ENCODE results near the gene HAO2. TPM values are rescaled to one million over a fixed set of nuclear protein-coding genes. Genes with fewer than 3 reads are reported as not detected.
A peak's percentile ranks its signal among the peaks of the same experiment; 100 is the strongest.

Gene HAO2
- total and polyA plus RNA-seq, 8 donors, result 0.11 to 0.76 (median 0.35) TPM; not detected in 2

DNA sequence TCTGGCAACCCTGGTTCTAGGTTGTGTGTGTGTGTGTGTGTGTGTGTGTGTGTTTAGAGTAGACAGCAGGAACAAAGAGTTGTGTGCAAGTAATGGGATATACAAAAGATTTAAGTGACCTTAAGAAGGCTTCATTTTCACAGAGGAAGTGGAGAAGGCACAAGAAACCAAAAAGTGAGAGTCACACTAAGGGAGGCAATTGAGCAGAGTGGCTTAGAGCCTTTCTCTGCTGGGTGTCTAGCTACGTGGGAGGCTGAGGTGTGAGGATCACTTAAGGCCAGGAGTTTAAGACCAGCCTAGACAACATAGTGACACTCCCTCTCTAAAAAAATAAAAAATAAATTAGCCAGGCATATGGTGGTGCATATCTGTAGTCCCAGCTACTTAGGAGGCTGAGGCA lies 44.4 kb upstream of the HAO2 start:
- no peaks in the 10 kb centered on the region for H3K9me3 ChIP-seq
- no peak for ATAC-seq
- H3K4me3 ChIP-seq, result no peak overlapping the region
- H3K27me3 ChIP-seq, result peaks cover 0 to 22% of the 10 kb centered on the region in 2 donors
- TF ChIP-seq, protein P1, sequence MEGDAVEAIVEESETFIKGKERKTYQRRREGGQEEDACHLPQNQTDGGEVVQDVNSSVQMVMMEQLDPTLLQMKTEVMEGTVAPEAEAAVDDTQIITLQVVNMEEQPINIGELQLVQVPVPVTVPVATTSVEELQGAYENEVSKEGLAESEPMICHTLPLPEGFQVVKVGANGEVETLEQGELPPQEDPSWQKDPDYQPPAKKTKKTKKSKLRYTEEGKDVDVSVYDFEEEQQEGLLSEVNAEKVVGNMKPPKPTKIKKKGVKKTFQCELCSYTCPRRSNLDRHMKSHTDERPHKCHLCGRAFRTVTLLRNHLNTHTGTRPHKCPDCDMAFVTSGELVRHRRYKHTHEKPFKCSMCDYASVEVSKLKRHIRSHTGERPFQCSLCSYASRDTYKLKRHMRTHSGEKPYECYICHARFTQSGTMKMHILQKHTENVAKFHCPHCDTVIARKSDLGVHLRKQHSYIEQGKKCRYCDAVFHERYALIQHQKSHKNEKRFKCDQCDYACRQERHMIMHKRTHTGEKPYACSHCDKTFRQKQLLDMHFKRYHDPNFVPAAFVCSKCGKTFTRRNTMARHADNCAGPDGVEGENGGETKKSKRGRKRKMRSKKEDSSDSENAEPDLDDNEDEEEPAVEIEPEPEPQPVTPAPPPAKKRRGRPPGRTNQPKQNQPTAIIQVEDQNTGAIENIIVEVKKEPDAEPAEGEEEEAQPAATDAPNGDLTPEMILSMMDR (IDR thresholded peaks at IDR 0.05), result no peak
- peaks cover 6% of the 10 kb centered on the region in 2 donors for H3K4me1 ChIP-seq
- intact Hi-C loops (cut with DNase I), result no loop called here
- H3K27ac ChIP-seq, result no peak overlapping the region
- no peaks in the 10 kb centered on the region for H3K36me3 ChIP-seq
- DNase-seq, result no peak

DNA sequence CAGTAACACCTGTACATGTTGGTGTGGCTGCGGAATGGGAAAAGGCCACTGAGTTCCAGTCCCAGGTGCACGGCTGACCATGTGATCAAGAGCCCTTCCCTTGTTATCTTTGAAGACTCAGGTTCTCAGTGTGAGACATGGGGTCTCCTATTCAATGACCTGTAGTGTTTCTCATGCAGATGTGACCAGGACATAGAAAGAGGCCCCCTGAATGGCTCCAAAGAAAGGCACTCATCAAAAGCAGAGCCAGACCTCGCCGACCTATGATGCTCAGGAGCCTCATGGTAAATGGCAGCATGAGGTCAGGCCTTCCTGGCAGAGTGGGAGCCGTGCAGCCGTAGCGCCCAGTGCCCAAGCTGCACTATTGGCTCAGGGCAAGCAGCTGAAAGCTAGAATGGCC lies 42.3 kb upstream of the HAO2 start:
- H3K36me3 ChIP-seq, result no peaks in the 10 kb centered on the region
- no peak for DNase-seq
- no peaks in the 10 kb centered on the region for H3K9me3 ChIP-seq
- H3K4me1 ChIP-seq, result peaks cover 6% of the 10 kb centered on the region in 2 donors
- no peak overlapping the region for H3K4me3 ChIP-seq
- no peak overlapping the region for H3K27ac ChIP-seq
- intact Hi-C loops (cut with DNase I), result no loop called here
- TF ChIP-seq, protein P1 (IDR thresholded peaks at IDR 0.05), result no peak
- H3K27me3 ChIP-seq, result peaks cover 0 to 22% of the 10 kb centered on the region in 2 donors
- ATAC-seq, result no peak

DNA sequence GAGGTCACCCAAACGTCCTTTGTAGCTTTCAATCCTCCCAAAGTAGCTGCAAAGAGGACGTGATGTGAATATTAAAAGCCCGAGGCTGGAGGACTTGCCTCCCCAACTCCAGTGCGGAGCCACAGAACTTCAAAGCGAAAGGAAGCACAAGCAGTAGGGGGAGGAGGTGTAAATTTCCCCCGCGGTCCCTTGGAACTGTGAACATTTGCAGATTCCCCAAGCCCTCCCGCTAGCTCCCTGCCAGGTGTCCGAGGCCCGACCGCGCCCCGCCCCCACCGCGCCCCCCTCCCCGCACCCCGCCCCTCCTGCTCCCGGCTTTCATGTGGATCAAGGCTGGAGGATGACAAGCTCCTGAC lies 41.5 kb upstream of the HAO2 start:
- intact Hi-C loops (cut with DNase I), result no loop called here
- H3K27me3 ChIP-seq, result peaks cover 0 to 22% of the 10 kb centered on the region in 2 donors
- H3K9me3 ChIP-seq, result no peaks in the 10 kb centered on the region
- H3K36me3 ChIP-seq, result no peaks in the 10 kb centered on the region
- H3K4me1 ChIP-seq, result peaks cover 6% of the 10 kb centered on the region in 2 donors
- H3K27ac ChIP-seq, result no peak overlapping the region
- peak overlapping the region in 1 of 2 donors; percentile 20 for H3K4me3 ChIP-seq
- TF ChIP-seq, protein P1 (IDR thresholded peaks at IDR 0.05), result no peak
- ATAC-seq (peak; percentile 51), DNase-seq (peak in 1 of 4 donors; percentile 10)

DNA sequence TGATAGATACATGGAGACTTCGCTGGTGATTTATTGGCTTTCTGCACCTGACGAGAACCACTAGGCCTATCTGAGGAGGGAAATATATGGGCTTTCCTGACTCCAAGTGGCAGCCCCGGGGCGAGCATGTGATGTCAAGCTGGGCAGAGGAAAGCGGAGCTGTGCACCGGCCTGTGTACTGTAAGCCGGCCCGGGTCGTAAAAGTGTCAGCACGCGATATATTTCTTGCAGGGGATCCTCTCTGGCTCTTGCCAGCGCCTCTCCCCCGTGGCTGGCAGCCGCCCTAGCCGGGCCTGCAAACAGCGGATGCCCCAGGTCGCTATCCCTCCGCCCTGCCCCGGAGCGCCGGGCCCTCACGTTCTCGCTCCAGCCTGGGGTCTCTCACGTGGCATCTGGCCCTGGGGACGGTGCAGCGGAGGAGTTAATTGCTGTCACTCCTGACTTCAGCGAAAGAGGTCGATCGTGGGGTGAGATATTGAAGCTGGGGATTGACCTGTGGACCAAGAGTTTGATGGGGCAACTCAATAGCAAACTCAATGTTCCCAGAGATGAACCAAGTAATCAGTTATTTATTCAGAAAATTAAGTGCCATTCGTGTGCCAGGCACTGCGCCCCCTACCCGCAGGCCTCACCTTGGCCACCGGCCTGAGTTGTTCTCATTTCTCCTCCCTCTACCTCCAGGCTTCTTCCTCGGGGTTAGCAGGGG lies 41.0 kb upstream of the HAO2 start:
- H3K4me3 ChIP-seq, result peak overlapping the region in 1 of 2 donors; percentile 20
- no peaks in the 10 kb centered on the region for H3K36me3 ChIP-seq
- intact Hi-C loops (cut with DNase I), result no loop called here
- H3K9me3 ChIP-seq, result no peaks in the 10 kb centered on the region
- peaks cover 6% of the 10 kb centered on the region in 2 donors for H3K4me1 ChIP-seq
- DNase-seq (peak in 3 of 4 donors; percentile 22 to 66 (median 35)), ATAC-seq (peak; percentile 69)
- no peak overlapping the region for H3K27ac ChIP-seq
- TF ChIP-seq, protein P1 (IDR thresholded peaks at IDR 0.05), result no peak
- peaks cover 0 to 22% of the 10 kb centered on the region in 2 donors for H3K27me3 ChIP-seq

DNA sequence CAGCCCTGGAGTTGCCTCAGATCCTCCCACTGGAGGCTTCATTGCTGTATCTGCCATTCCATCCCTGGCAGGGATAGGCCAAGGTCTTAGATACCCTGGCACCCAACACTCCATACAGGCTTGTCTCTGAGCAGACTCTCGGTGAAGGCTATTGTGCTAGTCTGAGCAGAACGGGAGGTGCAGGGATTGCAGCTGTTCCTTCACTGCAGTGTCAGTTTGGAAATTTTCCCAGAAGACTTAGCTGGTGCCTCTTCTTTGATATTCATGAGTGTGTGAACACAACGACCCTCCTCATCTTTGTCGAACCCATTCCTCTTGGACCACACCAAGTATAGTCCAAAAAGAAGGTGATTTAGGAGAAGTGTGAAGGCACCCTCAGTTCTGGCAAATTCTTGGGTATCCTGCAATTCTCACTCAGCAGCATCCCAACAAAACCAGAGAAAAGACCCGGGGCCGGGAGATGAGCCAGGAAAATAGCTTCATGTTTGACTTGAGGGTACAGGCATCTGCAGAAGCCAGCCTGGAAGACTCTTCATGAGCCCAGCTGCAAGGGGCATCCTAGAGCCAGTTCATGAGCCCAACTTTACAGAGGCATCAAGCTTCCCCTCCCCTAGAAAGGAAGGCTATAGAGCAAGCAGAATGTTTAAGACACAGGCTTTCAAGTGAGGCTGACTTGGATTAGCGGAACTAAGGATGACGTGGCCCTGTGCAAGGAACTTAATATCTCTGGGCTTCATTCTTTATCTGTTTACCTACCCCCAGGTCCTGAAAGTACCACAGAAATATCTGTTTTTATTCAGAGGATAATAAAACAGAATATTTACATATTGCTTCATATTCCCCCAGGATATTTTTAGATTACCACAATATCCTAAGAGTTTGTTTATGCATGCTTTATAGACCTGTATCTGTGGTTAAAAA lies 38.8 kb upstream of the HAO2 start:
- no peak overlapping the region for H3K27ac ChIP-seq

More for the DNA sequence above, 38.8 kb upstream of the HAO2 start:
- no peaks in the 10 kb centered on the region for H3K9me3 ChIP-seq
- TF ChIP-seq, protein P1 (IDR thresholded peaks at IDR 0.05), result no peak
- intact Hi-C loops (cut with DNase I), result no loop called here
- peaks cover 6% of the 10 kb centered on the region in 2 donors for H3K4me1 ChIP-seq
- DNase-seq (peak in 1 of 4 donors; percentile 15), ATAC-seq (no peak)
- H3K27me3 ChIP-seq, result peaks cover 0 to 22% of the 10 kb centered on the region in 2 donors
- H3K36me3 ChIP-seq, result no peaks in the 10 kb centered on the region
- no peak overlapping the region for H3K4me3 ChIP-seq
